GM19035 (cell line): ENCODE measurements around the gene ZP3.
"Not testable (repeated sequence)": the region's sequence is repeated elsewhere in the genome, so short reads cannot be mapped to it uniquely, and the experiment has no call there.

Source experiments
- ATAC-seq: cut with Tn5 transposase; IDR thresholded peaks from one replicate; pipeline ENCODE4 v1.9.1; 2021; ENCODE audit not compliant: unreplicated experiment

ZP3 gene

DNA sequence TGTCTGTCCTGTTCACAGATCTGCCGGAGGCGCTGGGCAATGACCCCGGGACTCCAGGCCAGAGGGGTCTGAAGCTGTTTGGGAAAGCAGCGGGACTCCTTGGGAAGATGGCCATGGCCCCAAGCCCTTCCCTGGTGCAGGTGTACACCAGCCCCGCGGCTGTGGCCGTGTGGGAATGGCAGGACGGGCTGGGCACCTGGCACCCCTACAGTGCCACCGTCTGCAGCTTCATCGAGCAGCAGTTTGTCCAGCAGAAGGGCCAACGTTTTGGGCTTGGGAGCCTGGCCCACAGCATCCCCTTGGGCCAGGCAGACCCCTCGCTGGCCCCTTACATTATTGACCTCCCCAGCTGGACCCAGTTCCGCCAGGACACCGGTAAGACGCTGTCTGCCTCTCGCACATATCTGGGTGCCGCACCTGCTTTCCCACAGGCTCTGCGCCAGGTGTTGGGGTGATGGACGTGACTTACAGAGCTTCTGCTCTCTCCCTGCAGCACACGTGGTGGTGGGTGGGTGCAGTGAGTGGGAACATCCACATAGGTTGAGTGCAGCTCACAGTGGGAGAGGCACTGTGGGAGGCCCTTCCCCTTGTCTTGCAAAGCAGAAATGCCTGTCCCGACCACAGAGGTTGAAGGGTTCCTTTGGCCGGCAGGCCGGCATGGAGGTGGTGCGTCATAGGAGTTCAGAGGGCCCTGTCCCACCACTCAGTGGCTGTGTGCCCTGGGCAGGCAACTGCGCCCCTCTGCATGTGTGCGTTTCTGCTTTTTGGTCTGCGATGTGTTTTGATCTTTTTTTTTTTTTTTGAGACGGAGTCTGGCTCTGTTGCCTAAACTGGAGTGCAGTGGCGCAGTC is 55.9 kb downstream of the ZP3 start:
- not testable (repeated sequence) for ATAC-seq

DNA sequence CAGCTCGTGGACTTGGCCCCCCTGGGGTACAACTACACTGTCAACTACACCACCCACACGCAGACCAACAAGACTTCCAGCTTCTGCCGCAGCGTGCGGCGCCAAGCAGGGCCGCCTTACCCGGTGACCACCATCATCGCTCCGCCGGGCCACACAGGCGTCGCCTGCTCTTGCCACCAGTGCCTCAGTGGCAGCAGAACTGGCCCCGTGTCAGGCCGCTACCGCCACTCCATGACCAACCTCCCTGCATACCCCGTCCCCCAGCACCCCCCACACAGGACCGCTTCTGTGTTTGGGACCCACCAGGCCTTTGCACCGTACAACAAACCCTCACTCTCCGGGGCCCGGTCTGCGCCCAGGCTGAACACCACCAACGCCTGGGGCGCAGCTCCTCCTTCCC is 57.9 kb downstream of the ZP3 start:
- not testable (repeated sequence) for ATAC-seq

DNA sequence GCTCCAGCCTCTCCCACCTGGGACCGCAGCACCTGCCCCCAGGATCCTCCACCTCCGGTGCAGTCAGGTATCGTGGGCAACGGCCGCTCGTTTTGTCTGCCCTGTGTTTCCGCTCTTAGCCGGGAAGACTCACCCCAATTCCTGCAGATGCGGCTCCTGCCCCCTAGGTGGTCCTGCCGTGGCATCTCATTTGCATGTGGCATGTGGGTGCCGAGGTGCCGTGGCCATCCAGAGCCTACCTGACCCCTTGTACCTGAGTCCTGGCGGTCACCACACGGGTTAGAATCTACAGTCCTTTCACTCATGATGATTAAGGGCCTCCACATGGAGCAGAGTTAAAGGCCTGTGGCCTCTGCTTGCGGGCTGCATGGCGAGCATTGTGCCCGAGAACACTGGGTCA is 58.3 kb downstream of the ZP3 start:
- ATAC-seq: not testable (repeated sequence)

DNA sequence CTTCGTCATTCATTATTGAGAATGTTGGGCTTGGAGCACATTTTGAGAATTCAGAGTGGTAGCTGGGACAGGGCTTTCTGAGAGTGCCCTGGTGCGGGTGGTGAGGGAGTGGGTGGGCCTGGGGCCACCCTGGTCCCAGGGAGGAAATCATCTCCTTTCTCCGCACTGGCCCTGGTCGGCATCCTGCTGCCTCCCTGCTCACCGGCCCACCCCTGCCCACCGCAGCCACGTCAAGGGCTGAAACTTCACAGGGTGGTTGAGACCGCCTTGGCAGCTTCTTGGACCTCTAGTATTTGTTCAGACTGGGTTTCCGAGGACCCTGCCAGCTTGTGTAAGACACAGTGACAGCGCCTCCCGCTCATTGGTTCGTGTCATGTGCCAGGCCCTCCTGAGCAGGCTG is 59.7 kb downstream of the ZP3 start:
- ATAC-seq: not testable (repeated sequence)

- ATAC-seq: peak; percentile 12
Observed at GRCh38 chr7:76485822-76486610, 61.3 kb downstream of the ZP3 start.

DNA sequence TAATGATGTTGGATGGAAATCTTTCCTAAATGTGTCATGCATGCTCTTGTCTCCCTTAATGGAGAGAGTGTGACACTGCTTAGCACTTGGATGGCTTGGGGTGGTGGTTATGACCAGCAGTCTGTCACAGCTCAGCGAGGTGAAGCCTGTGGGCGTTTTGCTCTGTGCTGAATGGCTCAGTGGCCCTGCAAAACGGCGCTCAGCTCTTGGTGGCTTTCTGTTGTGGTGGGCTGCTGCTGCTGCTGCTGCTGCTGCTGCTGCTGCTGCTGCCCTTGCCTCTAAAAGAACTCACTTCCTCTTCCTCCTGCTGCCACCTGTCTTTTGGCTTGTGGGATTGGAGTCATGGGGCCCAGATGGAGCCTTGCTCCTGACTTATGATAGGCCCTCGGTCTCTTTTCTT is 61.9 kb downstream of the ZP3 start:
- peak; percentile 99 for ATAC-seq

DNA sequence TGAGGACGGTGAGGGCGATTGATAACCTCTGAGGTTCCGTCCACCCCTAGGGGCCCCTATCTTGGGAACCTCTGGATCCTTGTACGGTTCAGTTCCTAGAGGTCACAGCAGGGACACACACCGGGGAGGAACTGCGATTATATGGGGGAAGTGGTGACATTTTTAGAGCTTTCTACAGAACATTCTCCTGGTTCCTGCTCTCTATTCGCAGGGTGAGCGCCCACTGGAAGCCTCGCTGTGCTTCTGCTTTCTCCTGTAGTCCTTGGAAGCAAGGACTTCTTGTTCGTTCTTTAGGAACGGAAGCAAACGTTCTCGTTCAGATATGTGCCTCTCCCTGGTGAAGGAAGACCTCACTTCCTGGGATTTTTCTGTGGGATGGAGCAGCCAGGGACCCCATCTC is 63.2 kb downstream of the ZP3 start:
- ATAC-seq: not testable (repeated sequence)
